Medulla oblongata (tissue), 1 donor: ENCODE measurements around the gene WDR26.
"Not testable (repeated sequence)": the region's sequence is repeated elsewhere in the genome, so short reads cannot be mapped to it uniquely, and the experiment has no call there.

Source experiments
- DNase-seq: peaks from one replicate; pipeline ENCODE4 v3.0.0-alpha.2; 2015; ENCODE audit errors: extremely low spot score

Gene WDR26

DNA sequence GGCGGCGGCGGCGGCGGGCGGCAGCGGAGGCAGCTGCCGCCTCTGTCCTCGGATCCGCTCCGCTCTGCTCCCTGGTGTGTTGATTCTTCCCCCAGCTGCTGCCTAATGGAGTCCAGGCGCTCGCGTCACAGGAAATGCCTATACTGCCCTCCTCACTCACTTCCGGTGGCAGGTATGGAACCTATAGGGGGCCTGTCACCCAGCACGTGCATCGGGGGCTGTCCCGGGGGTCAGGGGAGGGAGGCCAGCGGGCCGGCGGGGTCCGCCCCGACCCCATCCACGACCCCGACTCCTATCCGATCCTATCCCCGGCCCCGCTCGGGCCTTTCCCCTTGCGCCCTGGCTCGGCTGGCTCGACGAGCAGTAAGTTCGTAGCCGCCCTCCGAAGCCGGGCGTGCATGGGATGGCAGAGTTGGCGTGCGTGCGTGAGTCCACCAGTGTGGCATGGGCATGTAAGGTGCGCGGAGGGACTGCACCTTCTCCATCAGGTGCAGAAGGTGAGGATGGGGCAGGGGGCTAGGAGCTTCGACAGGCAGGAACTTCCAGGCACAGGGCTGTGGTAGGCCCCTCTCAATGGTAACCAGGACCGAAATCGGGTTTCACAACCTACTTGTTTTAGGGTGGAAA lies at the start of gene WDR26:
Gene WDR26, minus strand, starts transcription at position 107 of the 627 bp plus-strand sequence.
- DNase-seq = peak; percentile 92

DNA sequence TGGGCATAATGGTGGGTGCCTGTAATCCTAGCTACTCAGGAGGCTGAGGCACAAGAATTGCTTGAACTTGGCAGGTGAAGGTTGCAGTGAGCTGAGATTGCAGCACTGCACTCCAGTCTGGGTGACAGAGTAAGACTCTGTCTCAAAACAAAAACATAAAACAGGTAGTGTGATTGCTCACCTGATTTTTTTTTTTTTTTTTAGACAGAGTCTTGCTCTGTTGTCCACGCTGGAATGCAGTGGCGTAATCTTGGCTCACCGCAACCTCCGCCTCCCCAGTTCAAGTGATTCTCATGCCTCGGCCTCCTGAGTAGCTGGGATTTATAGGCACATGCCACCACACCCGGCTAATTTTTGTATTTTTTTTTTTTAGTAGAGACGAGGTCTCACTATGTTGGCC lies 48.6 kb upstream of the WDR26 start:
- DNase-seq = not testable (repeated sequence)

DNA sequence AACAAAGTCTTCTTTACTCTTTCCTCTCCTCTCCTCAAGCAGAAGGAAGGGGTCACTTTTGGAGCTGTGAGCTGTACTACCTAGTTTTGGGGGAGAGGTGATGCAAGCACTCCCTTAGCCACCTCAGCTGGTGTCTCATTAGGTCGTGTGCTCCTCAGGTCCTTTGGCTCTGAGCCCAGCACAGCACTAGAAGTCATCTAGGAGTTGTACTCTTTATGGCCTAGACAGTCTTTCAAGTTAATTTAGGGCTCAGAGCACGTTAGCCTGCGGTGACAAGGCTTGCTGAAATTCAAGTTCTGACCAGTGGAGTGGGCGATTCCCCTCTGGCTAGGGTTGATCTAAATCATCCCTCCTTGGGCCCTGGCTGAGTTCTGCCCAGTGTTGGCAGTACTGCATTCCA lies 48.0 kb upstream of the WDR26 start:
- DNase-seq = no peak

DNA sequence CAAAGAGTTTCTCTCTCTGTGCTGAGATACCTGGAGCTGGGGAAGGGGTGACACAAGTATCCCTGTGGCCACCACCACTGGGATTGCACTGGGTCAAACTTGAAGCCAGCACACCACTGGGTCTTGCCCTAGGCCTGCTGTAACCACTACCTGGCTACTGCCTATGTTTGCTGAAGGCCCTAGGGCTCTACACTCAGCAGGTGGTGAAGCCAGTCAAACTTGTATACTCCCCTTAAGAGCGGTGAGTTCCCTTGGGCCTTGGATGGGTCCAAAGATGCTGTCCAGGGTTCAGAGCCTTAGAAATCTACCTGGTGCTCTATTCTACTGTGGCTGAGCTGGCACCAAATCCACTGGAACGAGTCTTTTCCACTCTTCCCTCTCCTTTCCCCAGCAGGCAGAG lies 47.0 kb upstream of the WDR26 start:
- DNase-seq = no peak

DNA sequence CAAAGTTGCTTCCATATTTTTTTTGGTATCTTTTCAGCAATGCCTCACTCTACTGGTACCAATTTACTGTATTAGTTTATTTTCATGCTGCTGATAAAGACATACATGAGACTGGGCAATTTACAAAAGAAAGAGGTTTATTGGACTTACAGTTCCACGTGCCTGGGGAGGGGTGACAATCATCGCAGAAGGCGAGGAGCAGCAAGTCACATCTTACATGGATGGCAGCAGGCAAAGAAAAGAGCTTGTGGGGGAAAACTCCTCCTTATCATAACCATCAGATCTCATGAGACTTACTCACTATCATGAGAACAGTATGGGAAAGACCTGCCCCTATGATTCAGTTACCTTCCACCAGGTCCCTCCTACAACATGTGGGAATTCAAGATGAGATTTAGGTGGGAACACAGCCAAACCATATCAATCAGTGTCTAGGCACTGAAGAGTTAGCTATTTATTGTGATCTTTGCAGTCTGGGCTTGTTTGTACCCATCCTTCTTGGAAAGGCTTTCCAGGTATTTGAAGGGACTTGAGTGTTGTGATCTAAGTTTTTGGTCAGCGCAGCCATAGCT lies 46.4 kb upstream of the WDR26 start:
- DNase-seq = not testable (repeated sequence)

DNA sequence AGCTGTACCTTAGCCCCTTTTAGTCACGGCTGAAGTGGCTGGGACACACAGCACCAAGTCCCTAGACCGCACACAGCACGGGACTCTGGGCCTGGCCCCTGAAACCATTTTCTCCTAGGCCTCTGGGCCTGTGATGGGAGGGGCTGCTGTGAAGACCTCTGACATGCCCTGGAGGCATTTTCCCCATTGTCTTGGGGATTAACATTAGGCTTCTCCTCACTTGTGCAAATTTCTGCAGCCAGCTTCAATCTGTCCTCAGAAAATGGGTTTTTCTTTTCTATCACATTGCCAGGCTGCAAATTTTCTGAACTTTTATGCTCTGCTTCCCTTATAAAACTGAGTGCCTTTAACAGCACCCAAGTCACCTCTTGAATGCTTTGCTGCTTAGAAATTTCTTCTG lies 45.6 kb upstream of the WDR26 start:
- not testable (repeated sequence) for DNase-seq

DNA sequence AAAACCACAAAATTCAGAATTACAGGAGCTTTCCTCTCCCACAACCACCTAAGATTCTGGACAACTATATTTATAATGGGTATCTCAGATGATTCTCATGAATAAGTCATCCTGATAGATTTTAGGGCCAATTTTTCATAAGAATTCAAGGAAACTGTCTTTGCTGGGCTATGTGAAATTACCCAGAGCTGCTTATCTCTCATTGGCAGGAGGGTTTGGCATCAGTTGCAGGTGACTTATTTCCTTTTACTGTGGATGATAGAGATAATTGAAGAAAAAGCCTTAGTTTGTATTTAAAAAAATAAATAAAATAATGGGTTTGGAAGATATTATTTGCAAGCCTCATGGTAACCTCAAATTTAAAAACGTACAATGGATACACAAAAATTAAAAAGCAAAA lies 38.2 kb upstream of the WDR26 start:
- no peak for DNase-seq

DNA sequence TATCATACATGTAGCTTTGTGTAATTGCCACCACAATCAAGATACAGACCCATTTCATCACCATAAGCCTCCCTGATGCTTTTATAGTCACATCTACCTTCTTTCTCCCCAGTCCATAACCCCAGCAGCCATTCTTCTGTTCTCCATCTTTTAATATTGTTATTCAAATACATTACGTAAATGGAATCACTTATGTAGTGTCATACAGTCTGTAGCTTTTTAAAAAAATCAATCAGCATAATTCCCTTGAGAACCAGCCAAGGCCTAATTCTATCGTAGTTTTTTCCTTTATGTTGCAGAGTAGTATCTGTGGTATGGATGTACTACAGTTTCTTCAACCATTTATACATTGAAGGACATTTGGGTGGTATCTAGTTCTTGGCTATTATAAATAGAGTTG lies 31.6 kb upstream of the WDR26 start:
- no peak for DNase-seq

DNA sequence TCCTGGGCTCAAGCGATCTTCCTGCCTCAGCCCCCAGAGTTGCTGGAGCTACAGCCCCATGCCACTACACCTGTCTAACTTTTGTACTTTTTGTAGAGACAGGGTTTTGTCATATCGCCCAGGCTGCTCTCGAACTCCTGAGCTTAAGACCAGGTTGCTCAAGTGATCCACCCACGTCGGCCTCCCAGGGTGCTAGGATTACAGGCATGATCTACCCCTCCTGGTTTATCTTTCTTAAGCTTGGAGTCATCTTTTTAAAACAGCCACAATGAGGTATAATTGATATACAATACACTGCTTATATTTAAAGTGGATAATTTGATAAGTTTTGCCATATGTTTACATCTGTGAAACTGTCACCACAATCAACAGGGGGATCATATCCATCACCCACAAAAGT lies 25.4 kb upstream of the WDR26 start:
- DNase-seq = no peak

DNA sequence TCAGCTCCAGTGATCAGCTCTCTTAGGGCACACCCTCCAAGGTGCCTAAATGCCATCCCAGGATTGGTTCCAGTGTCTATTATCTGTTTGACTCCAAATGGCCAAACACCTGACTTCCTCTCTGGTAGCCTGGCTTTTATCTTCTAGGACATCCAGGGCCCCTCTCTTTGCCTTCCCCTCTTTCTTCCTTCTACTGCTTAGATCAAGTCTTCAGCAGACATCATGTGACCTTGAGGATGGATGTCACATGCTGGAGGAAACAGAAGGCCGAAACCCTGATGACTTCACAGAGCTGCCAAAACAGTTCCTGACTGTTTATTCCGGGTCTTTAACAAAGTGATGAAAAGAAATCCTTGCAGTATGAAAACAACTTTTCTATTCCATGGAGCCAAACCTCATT lies 24.4 kb upstream of the WDR26 start:
- peak; percentile 65 for DNase-seq

DNA sequence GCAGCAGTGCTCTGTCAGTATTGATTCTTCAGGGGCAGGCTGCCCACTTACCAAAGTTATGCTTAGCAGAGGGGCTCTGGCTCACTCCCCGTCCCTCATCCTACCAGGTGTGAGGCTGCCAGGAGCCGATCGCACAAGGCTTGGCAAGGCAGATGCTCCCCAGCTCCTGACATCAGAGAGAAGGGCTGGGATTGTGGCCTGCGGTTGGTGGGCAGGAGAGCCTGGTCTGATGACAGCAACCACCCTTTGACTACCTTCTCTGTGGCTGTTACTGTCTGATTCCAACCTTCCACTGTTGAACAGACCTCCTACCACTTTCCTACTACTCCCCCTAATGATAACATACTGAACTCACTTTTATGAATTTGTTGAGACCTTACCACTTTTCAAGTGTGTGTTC lies 23.7 kb upstream of the WDR26 start:
- DNase-seq = no peak

DNA sequence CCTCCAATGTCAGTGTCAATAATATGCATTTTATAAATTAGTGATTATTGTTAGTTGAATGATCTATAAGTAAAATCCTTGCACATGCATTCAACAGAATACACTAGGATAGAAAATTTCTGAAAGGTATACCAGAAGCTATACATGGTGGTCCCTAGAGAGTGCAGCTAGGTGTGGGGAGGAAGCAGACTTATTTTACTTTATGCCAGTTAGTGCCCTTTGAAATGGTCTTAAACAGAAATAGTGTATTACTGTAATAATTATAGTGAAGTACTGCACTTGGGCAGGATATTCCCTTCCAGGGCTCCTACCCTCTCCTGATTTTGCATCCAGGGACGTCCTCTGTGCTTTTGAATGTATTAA lies 23.2 kb upstream of the WDR26 start:
- DNase-seq = no peak

DNA sequence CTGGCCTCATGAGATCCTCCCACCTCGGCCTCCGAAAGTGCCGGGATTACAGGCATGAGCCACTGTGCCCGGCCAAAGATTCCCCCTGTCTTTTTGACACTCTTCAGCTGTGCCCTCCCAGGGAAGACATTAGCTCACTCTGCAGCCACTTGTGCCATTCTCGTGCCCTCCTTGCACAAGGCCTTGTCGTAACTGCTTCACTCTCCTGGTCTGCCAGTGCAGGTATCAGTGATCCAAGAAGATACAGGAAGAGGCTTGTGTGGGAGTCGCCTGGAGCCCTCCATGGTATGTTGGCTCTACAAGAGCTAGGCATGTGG lies 22.0 kb upstream of the WDR26 start:
- DNase-seq = no peak

DNA sequence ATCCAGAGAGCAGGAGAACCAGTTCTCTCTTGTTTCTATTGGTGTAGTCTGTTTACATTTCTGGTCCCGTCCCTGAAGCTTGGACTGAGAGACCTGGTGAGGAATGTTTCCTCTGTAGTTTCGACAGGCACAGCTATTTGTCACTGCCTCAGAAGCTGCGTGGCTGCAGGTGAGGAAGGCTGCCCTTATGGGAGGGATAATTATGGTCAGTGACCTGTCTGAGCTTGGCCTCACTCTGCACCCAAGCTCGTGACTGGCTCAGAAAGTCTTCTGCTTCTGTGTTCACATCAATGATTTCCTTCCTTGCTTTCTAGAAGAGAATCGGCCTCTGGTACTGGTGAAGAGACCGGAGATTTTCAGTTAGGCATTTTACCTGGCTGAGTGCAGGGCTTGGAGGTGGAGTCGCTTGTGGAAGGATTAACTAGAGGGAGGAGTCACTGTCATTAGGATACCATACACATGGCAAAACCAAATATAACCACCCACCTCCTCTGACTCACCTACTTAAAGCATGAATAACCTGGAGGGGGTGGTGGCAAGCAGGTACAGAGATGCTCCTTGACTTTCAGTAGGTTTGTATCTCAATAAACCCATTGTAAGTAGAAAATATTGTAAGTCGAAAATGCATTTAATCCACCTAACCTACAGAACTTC lies 19.9 kb upstream of the WDR26 start:
- DNase-seq = no peak

DNA sequence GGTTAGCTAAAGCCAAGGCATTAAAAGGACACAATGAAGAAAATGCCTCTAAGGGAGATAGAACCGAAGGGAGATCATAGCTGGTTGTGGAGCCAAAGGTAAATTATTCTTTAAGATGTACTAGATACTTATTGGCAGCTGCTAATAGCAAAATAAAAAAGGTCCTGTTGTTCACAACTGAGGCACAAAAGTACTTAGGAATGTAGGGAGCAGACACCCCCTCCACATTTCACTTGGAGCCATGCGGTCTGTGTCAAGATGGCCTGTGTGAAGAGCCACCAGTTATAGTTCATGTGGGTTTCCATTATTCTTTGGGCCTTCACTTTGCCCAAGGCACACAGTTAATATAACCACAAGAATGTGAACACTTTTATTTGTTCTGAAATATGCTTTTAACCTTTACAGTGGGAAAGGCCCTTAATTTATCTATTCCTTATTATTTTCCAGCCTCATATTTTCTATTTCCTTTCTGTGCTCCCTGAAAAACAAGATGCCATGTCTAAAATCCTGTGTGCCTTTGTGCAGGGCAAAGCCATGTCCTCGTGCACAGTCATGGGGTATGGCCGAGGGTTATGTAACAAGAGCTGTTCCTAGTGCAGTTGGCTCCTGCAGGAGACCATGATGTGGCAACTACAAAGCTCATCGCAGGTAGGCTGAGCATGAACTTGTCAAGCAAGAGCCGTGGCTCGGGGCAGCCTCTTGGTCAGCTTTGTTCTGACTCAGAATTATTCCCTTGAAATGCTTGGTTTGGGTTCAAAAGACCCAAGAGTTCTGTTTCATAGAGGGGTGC lies 16.2 kb upstream of the WDR26 start:
- no peak for DNase-seq

DNA sequence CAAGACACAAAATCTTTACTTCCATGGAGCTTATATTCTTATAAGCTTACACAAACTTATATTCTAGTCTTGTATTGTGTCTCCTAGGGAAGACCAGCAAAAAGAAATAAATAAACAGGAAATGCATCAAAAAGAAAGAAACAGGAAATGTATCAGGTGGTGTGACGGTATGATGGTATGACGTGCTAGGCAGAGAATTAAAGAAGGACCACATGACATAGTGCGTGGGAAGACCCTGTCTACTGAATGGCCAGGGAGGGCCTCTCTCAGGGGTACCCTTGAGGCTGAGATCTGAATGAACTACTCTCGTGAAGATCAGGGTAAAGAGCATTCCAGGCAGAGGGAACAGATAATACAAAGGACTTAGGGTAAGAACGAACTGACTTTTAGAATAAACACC lies 15.6 kb upstream of the WDR26 start:
- DNase-seq = no peak

DNA sequence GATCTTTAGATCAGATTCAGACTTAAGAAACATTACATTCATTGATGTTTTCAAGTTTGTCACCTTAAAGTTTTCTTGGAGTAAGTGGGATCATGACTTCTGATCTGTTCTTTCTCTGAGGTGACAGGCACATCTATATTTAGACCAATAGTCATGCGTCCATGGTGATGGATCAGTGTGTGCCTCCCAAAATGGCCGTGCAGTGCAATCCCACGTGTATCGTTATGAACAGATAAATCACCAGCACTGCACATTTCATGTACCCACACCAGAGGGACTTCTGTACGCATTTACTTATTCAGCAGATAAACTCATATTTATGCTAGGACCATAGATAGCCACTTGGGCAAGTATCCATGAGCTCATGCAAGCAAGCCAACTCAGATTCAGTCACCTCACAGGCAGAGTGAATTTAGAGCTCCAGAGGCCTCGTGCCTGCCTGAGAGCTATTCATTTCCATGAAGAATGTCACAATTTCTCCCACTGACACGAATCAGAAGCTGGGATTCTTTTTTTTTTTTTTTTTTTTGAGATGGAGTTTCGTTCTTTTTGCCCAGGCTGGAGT lies 13.9 kb upstream of the WDR26 start:
- no peak for DNase-seq

DNA sequence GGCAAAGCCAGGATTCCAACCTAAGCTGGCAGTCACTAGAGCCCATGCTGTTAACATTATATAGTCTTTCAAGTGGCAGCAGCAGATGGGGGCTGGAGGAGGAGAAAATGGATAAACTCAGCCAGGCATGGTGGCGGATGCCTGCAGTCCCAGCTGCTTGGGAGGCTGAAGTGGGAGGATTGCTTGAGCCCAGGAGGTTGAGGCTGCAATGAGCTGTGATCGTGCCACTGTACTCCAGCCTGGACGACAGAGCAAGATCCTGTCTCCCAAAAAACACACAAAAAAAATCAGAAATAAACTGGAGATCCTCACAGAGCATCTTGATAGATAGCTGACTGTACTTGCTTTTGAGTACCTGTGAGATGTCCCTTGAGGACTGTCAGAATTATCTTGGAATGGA lies 13.4 kb upstream of the WDR26 start:
- DNase-seq = no peak

DNA sequence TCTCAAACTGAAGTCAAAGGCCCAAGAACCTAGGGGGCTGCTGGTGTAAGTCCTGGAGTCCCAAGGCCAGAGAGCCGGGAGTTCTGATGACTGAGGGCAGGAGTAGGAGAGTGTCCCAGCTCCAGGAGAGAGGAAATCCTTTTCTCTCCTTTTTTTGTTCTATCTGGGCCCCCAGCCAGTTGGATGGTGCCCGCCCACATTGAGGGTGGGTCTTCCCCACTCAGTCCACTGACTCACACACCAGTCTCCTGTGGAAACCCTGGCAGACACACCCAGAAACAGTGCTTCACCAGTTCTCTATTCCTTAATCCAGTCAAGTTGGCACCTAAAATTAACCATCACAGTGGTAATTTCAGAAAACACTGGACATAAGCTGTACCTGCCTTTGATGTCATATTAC lies 12.7 kb upstream of the WDR26 start:
- DNase-seq = peak; percentile 33

DNA sequence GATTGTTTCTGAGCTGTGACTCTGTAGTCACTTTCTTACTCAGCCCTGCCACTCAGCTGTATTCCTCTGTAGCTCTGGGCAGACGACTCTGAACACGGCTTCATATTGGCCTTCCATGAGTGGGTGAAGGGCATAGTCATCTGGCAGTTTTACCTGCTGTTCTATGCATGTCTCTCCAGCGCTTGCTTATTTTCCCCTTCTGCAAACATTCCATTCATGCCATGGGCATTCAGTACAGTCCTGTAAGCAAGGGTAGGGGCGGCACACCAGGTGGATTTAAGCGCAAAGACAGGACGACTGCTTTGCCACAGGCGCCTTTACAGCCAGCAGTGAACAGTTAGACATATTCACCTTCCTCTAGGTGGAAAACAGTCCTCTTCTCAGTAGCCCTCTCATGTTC lies 4.4 kb upstream of the WDR26 start:
- no peak for DNase-seq

DNA sequence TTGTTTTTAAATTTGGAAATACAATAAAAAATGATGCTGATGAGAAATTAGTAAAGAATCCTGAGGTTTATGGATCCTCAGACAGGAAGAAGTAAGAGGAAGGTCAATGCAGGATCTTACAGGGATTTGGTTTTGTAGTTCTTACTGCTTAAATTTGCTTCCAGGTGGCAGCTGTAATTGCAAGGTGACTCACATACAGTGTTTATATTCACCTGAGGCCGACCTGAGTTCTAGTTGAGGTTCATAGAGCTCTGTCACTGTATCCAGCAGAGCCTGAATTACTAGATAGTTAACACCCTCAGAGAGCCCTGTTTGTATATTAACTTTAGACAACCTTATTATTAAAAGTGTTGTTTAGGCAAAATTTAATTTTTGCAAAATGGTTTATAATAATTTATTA lies 1.4 kb upstream of the WDR26 start:
- no peak for DNase-seq

DNA sequence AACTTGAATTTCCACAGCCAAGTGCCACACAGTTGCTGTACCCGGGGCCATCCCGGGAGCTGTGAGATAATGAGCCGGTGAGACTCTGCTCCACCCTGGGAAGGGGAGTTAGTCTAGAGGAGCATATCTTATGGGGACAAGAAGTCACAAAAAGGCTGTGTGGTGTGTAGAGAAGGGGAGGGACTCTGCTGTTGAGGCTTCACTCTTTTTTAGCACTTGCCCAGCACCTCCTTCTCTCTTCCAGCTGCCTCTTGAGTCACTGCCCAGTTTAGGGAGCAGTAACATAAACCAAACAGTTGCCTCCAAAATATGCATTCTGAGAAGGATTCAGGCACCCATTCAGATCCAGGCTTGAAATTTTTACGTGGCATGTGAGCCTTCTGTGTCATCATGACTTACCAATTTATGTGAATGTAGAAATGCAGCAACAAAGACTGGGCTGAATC lies 744 bp upstream of the WDR26 start:
- DNase-seq = peak; percentile 27
